Activated CD4-positive, alpha-beta T cell treated with anti-CD3 and anti-CD28 coated beads, Interleukin-2, Interleukin-6, amounts not matched to agents 100 ng/mL and 50 ng/mL, durations not matched to agents 16 hours and 8 hours (primary cell): ENCODE results near the gene CACNA1G.

Experiments
- DNase-seq: peaks from one replicate; pipeline ENCODE4 v3.0.0-alpha.2; 2020

Gene CACNA1G

GRCh38 chr17:50618300-50618699 is 57.8 kb downstream of the CACNA1G start:
- DNase-seq, result no peak

- DNase-seq, result no peak
These were observed 58.4 kb downstream of the CACNA1G start for GRCh38 chr17:50618941-50619340.

- DNase-seq, result no peak
These were observed 59.0 kb downstream of the CACNA1G start for GRCh38 chr17:50619489-50619888.

- no peak for DNase-seq
These were observed 59.7 kb downstream of the CACNA1G start for GRCh38 chr17:50620237-50620636.

- DNase-seq, result no peak
These were observed 60.3 kb downstream of the CACNA1G start for GRCh38 chr17:50620858-50621257.

- DNase-seq, result no peak
These were observed 61.1 kb downstream of the CACNA1G start for GRCh38 chr17:50621574-50622031.

GRCh38 chr17:50624321-50624934 is 63.9 kb downstream of the CACNA1G start:
- DNase-seq, result no peak

- DNase-seq, result no peak
These were observed 64.7 kb downstream of the CACNA1G start for GRCh38 chr17:50625032-50625871.

GRCh38 chr17:50626037-50626574 is 65.6 kb downstream of the CACNA1G start:
- peak; percentile 72 for DNase-seq

- DNase-seq, result no peak
These were observed 66.7 kb downstream of the CACNA1G start for GRCh38 chr17:50627036-50627781.

- no peak for DNase-seq
These were observed 67.5 kb downstream of the CACNA1G start for GRCh38 chr17:50627782-50628601.

GRCh38 chr17:50629902-50630301 is 69.4 kb downstream of the CACNA1G start:
- DNase-seq, result no peak

GRCh38 chr17:50630524-50631194 is 70.1 kb downstream of the CACNA1G start:
- DNase-seq, result peak; percentile 63

- no peak for DNase-seq
These were observed 70.8 kb downstream of the CACNA1G start for GRCh38 chr17:50631195-50631907.

GRCh38 chr17:50631908-50632571 is 71.5 kb downstream of the CACNA1G start:
- no peak for DNase-seq

- no peak for DNase-seq
These were observed 72.1 kb downstream of the CACNA1G start for GRCh38 chr17:50632637-50633036.

GRCh38 chr17:50633683-50634082 is 73.2 kb downstream of the CACNA1G start:
- DNase-seq, result no peak

- DNase-seq, result no peak
These were observed 73.9 kb downstream of the CACNA1G start, which contains the start of gene ABCC3 for GRCh38 chr17:50634224-50634914. Gene ABCC3, plus strand, starts transcription at chr17:50634881. Its CDS starts 56 bp downstream, at chr17:50634937.

- DNase-seq, result no peak
These were observed 74.6 kb downstream of the CACNA1G start for GRCh38 chr17:50634915-50635731.
